ENCODE data around the gene CLEC3B. TPM values are rescaled to one million over a fixed set of nuclear protein-coding genes. Genes with fewer than 3 reads are reported as not detected.

CLEC3B gene
- total and polyA plus RNA-seq, 2 of the 8 experiments (the other 6 are each of a cell fraction or from before 2014, with no cell fraction given): 0.32 TPM; not detected in 1

- no peak for TF ChIP-seq CHD7 (IDR thresholded peaks at IDR 0.05; ENCODE audit: insufficient replicate concordance, low read length)
- no peak for TF ChIP-seq SAP30 (IDR thresholded peaks at IDR 0.05; ENCODE audit: insufficient read depth, insufficient replicate concordance, low read length)
Observed at GRCh38 chr3:45049807-45050206, 23.7 kb downstream of the CLEC3B start (continued).
